ENCODE results near the gene RPL19.

RPL19 gene

GRCh38 chr17:39209317-39210092, 9.4 kb downstream of the RPL19 start:
- no peak overlapping the region for H3K27ac ChIP-seq (ENCODE audit: low read depth, low read length)
- peak overlapping the region; percentile 0 to 45 for H3K4me3 ChIP-seq (ENCODE audit: low read depth in 1 of 2, low read length in 2 of 2)
- peaks cover 16% of the 10 kb centered on the region in 2 donors for H3K4me1 ChIP-seq (ENCODE audit: control insufficient read depth in 1 of 2, insufficient read depth in 2 of 2, low read length in 2 of 2)
- no peak overlapping the region for H3K9ac ChIP-seq (ENCODE audit: low read depth in 1 of 2, low read length in 2 of 2)
- no peaks in the 10 kb centered on the region for H3K9me3 ChIP-seq (ENCODE audit: control insufficient read depth in 1 of 2, low read length in 2 of 2)
- H3K36me3 ChIP-seq (ENCODE audit: control insufficient read depth in 1 of 2, insufficient read depth in 2 of 2, low read length in 2 of 2) = peaks cover 0 to 8% of the 10 kb centered on the region in 2 donors
- peaks cover 13 to 16% of the 10 kb centered on the region in 2 donors for H3K27me3 ChIP-seq (ENCODE audit: control insufficient read depth in 1 of 2, insufficient read depth in 2 of 2, low read length in 2 of 2)

- no peaks in the 10 kb centered on the region for H3K9me3 ChIP-seq (ENCODE audit: control insufficient read depth in 1 of 2, low read length in 2 of 2)
- H3K27ac ChIP-seq (ENCODE audit: low read depth, low read length) = no peak overlapping the region
- peaks cover 13 to 16% of the 10 kb centered on the region in 2 donors for H3K27me3 ChIP-seq (ENCODE audit: control insufficient read depth in 1 of 2, insufficient read depth in 2 of 2, low read length in 2 of 2)
- peak overlapping the region; percentile 0 to 45 for H3K4me3 ChIP-seq (ENCODE audit: low read depth in 1 of 2, low read length in 2 of 2)
- H3K36me3 ChIP-seq (ENCODE audit: control insufficient read depth in 1 of 2, insufficient read depth in 2 of 2, low read length in 2 of 2) = peaks cover 0 to 2% of the 10 kb centered on the region in 2 donors
- no peak overlapping the region for H3K9ac ChIP-seq (ENCODE audit: low read depth in 1 of 2, low read length in 2 of 2)
- peaks cover 16% of the 10 kb centered on the region in 2 donors for H3K4me1 ChIP-seq (ENCODE audit: control insufficient read depth in 1 of 2, insufficient read depth in 2 of 2, low read length in 2 of 2)
Measured at GRCh38 chr17:39210093-39210434, 10.0 kb downstream of the RPL19 start.

GRCh38 chr17:39212195-39212810, 12.2 kb downstream of the RPL19 start:
- peaks cover 17 to 22% of the 10 kb centered on the region in 2 donors for H3K27me3 ChIP-seq (ENCODE audit: control insufficient read depth in 1 of 2, insufficient read depth in 2 of 2, low read length in 2 of 2)
- H3K36me3 ChIP-seq (ENCODE audit: control insufficient read depth in 1 of 2, insufficient read depth in 2 of 2, low read length in 2 of 2) = no peaks in the 10 kb centered on the region
- H3K9ac ChIP-seq (ENCODE audit: low read depth in 1 of 2, low read length in 2 of 2) = no peak overlapping the region
- H3K4me3 ChIP-seq (ENCODE audit: low read depth in 1 of 2, low read length in 2 of 2) = no peak overlapping the region
- H3K9me3 ChIP-seq (ENCODE audit: control insufficient read depth in 1 of 2, low read length in 2 of 2) = no peaks in the 10 kb centered on the region
- no peak overlapping the region for H3K27ac ChIP-seq (ENCODE audit: low read depth, low read length)
- H3K4me1 ChIP-seq (ENCODE audit: control insufficient read depth in 1 of 2, insufficient read depth in 2 of 2, low read length in 2 of 2) = peaks cover 16% of the 10 kb centered on the region in 2 donors

- no peaks in the 10 kb centered on the region for H3K36me3 ChIP-seq (ENCODE audit: control insufficient read depth in 1 of 2, insufficient read depth in 2 of 2, low read length in 2 of 2)
- H3K4me3 ChIP-seq (ENCODE audit: low read depth in 1 of 2, low read length in 2 of 2) = no peak overlapping the region
- H3K9ac ChIP-seq (ENCODE audit: low read depth in 1 of 2, low read length in 2 of 2) = no peak overlapping the region
- no peak overlapping the region for H3K27ac ChIP-seq (ENCODE audit: low read depth, low read length)
- no peaks in the 10 kb centered on the region for H3K9me3 ChIP-seq (ENCODE audit: control insufficient read depth in 1 of 2, low read length in 2 of 2)
- peaks cover 19 to 22% of the 10 kb centered on the region in 2 donors for H3K27me3 ChIP-seq (ENCODE audit: control insufficient read depth in 1 of 2, insufficient read depth in 2 of 2, low read length in 2 of 2)
- H3K4me1 ChIP-seq (ENCODE audit: control insufficient read depth in 1 of 2, insufficient read depth in 2 of 2, low read length in 2 of 2) = peaks cover 16% of the 10 kb centered on the region in 2 donors
Measured at GRCh38 chr17:39212841-39213480, 12.9 kb downstream of the RPL19 start.

GRCh38 chr17:39213852-39214251, 13.8 kb downstream of the RPL19 start:
- Histone ChIP-seq H3K27me3 (ENCODE audit: control insufficient read depth in 1 of 2, insufficient read depth in 2 of 2, low read length in 2 of 2) (peaks cover 22% of the 10 kb centered on the region in 2 donors), H3K4me1 (ENCODE audit: control insufficient read depth in 1 of 2, insufficient read depth in 2 of 2, low read length in 2 of 2) (peaks cover 13 to 14% of the 10 kb centered on the region in 2 donors), H3K27ac (ENCODE audit: low read depth, low read length) (no peak overlapping the region), H3K9me3 (ENCODE audit: control insufficient read depth in 1 of 2, low read length in 2 of 2) (no peaks in the 10 kb centered on the region), H3K36me3 (ENCODE audit: control insufficient read depth in 1 of 2, insufficient read depth in 2 of 2, low read length in 2 of 2) (no peaks in the 10 kb centered on the region), H3K9ac (ENCODE audit: low read depth in 1 of 2, low read length in 2 of 2) (no peak overlapping the region), H3K4me3 (ENCODE audit: low read depth in 1 of 2, low read length in 2 of 2) (no peak overlapping the region)

- Histone ChIP-seq H3K4me3 (ENCODE audit: low read depth in 1 of 2, low read length in 2 of 2) (no peak overlapping the region), H3K9me3 (ENCODE audit: control insufficient read depth in 1 of 2, low read length in 2 of 2) (no peaks in the 10 kb centered on the region), H3K27ac (ENCODE audit: low read depth, low read length) (no peak overlapping the region), H3K27me3 (ENCODE audit: control insufficient read depth in 1 of 2, insufficient read depth in 2 of 2, low read length in 2 of 2) (peaks cover 7 to 12% of the 10 kb centered on the region in 2 donors), H3K9ac (ENCODE audit: low read depth in 1 of 2, low read length in 2 of 2) (no peak overlapping the region), H3K36me3 (ENCODE audit: control insufficient read depth in 1 of 2, insufficient read depth in 2 of 2, low read length in 2 of 2) (no peaks in the 10 kb centered on the region), H3K4me1 (ENCODE audit: control insufficient read depth in 1 of 2, insufficient read depth in 2 of 2, low read length in 2 of 2) (peaks cover 0 to 3% of the 10 kb centered on the region in 2 donors)
Measured at GRCh38 chr17:39217734-39218369, 17.8 kb downstream of the RPL19 start.

GRCh38 chr17:39218906-39219305, 18.8 kb downstream of the RPL19 start:
- Histone ChIP-seq H3K9me3 (ENCODE audit: control insufficient read depth in 1 of 2, low read length in 2 of 2) (no peaks in the 10 kb centered on the region), H3K36me3 (ENCODE audit: control insufficient read depth in 1 of 2, insufficient read depth in 2 of 2, low read length in 2 of 2) (no peaks in the 10 kb centered on the region), H3K9ac (ENCODE audit: low read depth in 1 of 2, low read length in 2 of 2) (no peak overlapping the region), H3K27me3 (ENCODE audit: control insufficient read depth in 1 of 2, insufficient read depth in 2 of 2, low read length in 2 of 2) (peaks cover 16 to 22% of the 10 kb centered on the region in 2 donors), H3K27ac (ENCODE audit: low read depth, low read length) (no peak overlapping the region), H3K4me3 (ENCODE audit: low read depth in 1 of 2, low read length in 2 of 2) (no peak overlapping the region), H3K4me1 (ENCODE audit: control insufficient read depth in 1 of 2, insufficient read depth in 2 of 2, low read length in 2 of 2) (no peaks in the 10 kb centered on the region)

GRCh38 chr17:39219647-39220154, 19.6 kb downstream of the RPL19 start:
- no peaks in the 10 kb centered on the region for H3K4me1 ChIP-seq (ENCODE audit: control insufficient read depth in 1 of 2, insufficient read depth in 2 of 2, low read length in 2 of 2)
- peaks cover 24 to 30% of the 10 kb centered on the region in 2 donors for H3K27me3 ChIP-seq (ENCODE audit: control insufficient read depth in 1 of 2, insufficient read depth in 2 of 2, low read length in 2 of 2)
- H3K27ac ChIP-seq (ENCODE audit: low read depth, low read length) = no peak overlapping the region
- H3K4me3 ChIP-seq (ENCODE audit: low read depth in 1 of 2, low read length in 2 of 2) = no peak overlapping the region
- no peaks in the 10 kb centered on the region for H3K36me3 ChIP-seq (ENCODE audit: control insufficient read depth in 1 of 2, insufficient read depth in 2 of 2, low read length in 2 of 2)
- no peak overlapping the region for H3K9ac ChIP-seq (ENCODE audit: low read depth in 1 of 2, low read length in 2 of 2)
- H3K9me3 ChIP-seq (ENCODE audit: control insufficient read depth in 1 of 2, low read length in 2 of 2) = no peaks in the 10 kb centered on the region

GRCh38 chr17:39221572-39221971, 21.5 kb downstream of the RPL19 start:
- no peaks in the 10 kb centered on the region for H3K36me3 ChIP-seq (ENCODE audit: control insufficient read depth in 1 of 2, insufficient read depth in 2 of 2, low read length in 2 of 2)
- H3K27me3 ChIP-seq (ENCODE audit: control insufficient read depth in 1 of 2, insufficient read depth in 2 of 2, low read length in 2 of 2) = peaks cover 37 to 47% of the 10 kb centered on the region in 2 donors
- no peak overlapping the region for H3K27ac ChIP-seq (ENCODE audit: low read depth, low read length)
- H3K4me3 ChIP-seq (ENCODE audit: low read depth in 1 of 2, low read length in 2 of 2) = no peak overlapping the region
- no peak overlapping the region for H3K9ac ChIP-seq (ENCODE audit: low read depth in 1 of 2, low read length in 2 of 2)
- H3K4me1 ChIP-seq (ENCODE audit: control insufficient read depth in 1 of 2, insufficient read depth in 2 of 2, low read length in 2 of 2) = peaks cover 4 to 9% of the 10 kb centered on the region in 2 donors
- H3K9me3 ChIP-seq (ENCODE audit: control insufficient read depth in 1 of 2, low read length in 2 of 2) = no peaks in the 10 kb centered on the region

Measured in duodenal mucosa (tissue), 2 donors.